PC-9 (cell line): Measurements from ENCODE around the gene EEF1A1. TPM values are rescaled to one million over a fixed set of nuclear protein-coding genes. Genes with fewer than 3 reads are reported as not detected.
"Not testable (repeated sequence)": the region's sequence is repeated elsewhere in the genome, so short reads cannot be mapped to it uniquely, and the experiment has no call there.

Source experiments
- BruUV-seq: library from RNA; stranded (reverse); fragments of 400-500 nt; replicated peaks from 2 replicates; lab custom pipeline; 2021; lab: Mats Ljungman, UMichigan
- CTCF ChIA-PET: fragments of 300-600 bp; sonication (Branson Sonifier 250); formaldehyde crosslinking; loops from one replicate; lab custom pipeline; 2022; ENCODE audit warnings: antibody characterized with exemption; lab: Charles Lee
- POLR2A ChIA-PET: fragments of 300-600 bp; sonication (Branson Sonifier 250); formaldehyde crosslinking; loops from one replicate; lab custom pipeline; 2022; ENCODE audit warnings: antibody characterized with exemption; ENCODE audit not compliant: unreplicated experiment; lab: Charles Lee
- DNase-seq, 2 experiments: peaks; one replicate each; pipeline versions ENCODE4 v3.0.0 to v3.0.0-alpha.2; 2015 to 2022; ENCODE audit warnings: mixed read lengths in 1 of 2
- H2AFZ ChIP-seq: fragments of 200-600 bp; sonication (generic); 2 replicates; pipeline ENCODE4 v1.8.1; 2017; ENCODE audit warnings: antibody characterized with exemption
- H3F3A ChIP-seq: fragments of 200-600 bp; sonication (generic); 2 replicates; pipeline ENCODE4 v1.8.1; 2017; ENCODE audit warnings: antibody characterized with exemption, mild to moderate bottlenecking, low read depth; ENCODE audit not compliant: insufficient read depth
- H3K27ac ChIP-seq: fragments of 200-600 bp; sonication (generic); 2 replicates; pipeline ENCODE4 v1.6.1; 2016; ENCODE audit warnings: mixed run types
- H3K27me3 ChIP-seq: fragments of 200-600 bp; sonication (generic); 2 replicates; pipeline ENCODE4 v1.6.1; 2016; ENCODE audit warnings: low read depth, mixed run types; ENCODE audit not compliant: insufficient read depth
- H3K36me3 ChIP-seq: fragments of 200-600 bp; sonication (generic); 2 replicates; pipeline ENCODE4 v1.6.1; 2016; ENCODE audit warnings: low read depth, mixed run types
- H3K4me1 ChIP-seq: fragments of 200-600 bp; sonication (generic); replicated peaks from 2 replicates; pipeline ENCODE4 v1.6.1; 2016; ENCODE audit warnings: mixed run types; ENCODE audit not compliant: insufficient read depth
- H3K4me2 ChIP-seq: fragments of 200-600 bp; sonication (generic); 2 replicates; pipeline ENCODE4 v1.6.1; 2017; ENCODE audit warnings: mixed run types
- H3K4me3 ChIP-seq: fragments of 200-600 bp; sonication (generic); 2 replicates; pipeline ENCODE4 v1.6.1; 2016; ENCODE audit warnings: mixed run types
- H3K79me2 ChIP-seq: fragments of 200-600 bp; sonication (generic); 2 replicates; pipeline ENCODE4 v1.6.1; 2017; ENCODE audit warnings: low read depth, mixed run types
- H3K9me2 ChIP-seq: fragments of 200-600 bp; sonication (generic); 2 replicates; pipeline ENCODE4 v1.8.1; 2017; ENCODE audit warnings: mild to moderate bottlenecking; ENCODE audit not compliant: insufficient read depth
- H3K9me3 ChIP-seq: fragments of 200-600 bp; sonication (generic); 2 replicates; pipeline ENCODE4 v1.8.1; 2016; ENCODE audit warnings: low read depth; ENCODE audit not compliant: insufficient read depth
- H4K20me1 ChIP-seq: fragments of 200-600 bp; sonication (generic); 2 replicates; pipeline ENCODE4 v1.8.1; 2017; ENCODE audit not compliant: insufficient read depth
- CTCF ChIP-seq: fragments of 200-600 bp; sonication (generic); conservative IDR thresholded peaks from 2 replicates; pipeline ENCODE4 v1.6.1; 2017; ENCODE audit warnings: mixed run types, antibody characterized with exemption, mild to moderate bottlenecking, moderate library complexity
- EZH2 ChIP-seq: fragments of 200-600 bp; sonication (generic); IDR thresholded peaks from 2 replicates; pipeline ENCODE4 v1.8.0; 2017; ENCODE audit warnings: antibody characterized with exemption, low read depth
- intact Hi-C: fragments of 100-400 bp; cut with micrococcal nuclease; formaldehyde crosslinking; loops from one replicate; pipeline ENCODE4 v1.10.0; 2022; ENCODE audit not compliant: unreplicated experiment
- total RNA-seq: library from RNA; stranded (reverse); gene quantifications from 2 replicates; pipeline ENCODE4 v1.2.3, GENCODE V29; 2021

The EEF1A1 gene
- total RNA-seq, 1 experiment from 2014 or later = 10,581 TPM

- Histone ChIP-seq H3K9me2 (no peaks in the 10 kb centered on the region), H3K4me1 (no peaks in the 10 kb centered on the region), H3K79me2 (no peaks in the 10 kb centered on the region), H3K4me3 (no peak overlapping the region), H4K20me1 (no peaks in the 10 kb centered on the region), H3K4me2 (no peak overlapping the region), H3K9me3 (no peaks in the 10 kb centered on the region), H3F3A (peaks cover 5% of the 10 kb centered on the region; the same call in 1 of the 2 replicates), H3K27me3 (no peaks in the 10 kb centered on the region), H2AFZ (no peak overlapping the region), H3K36me3 (no peaks in the 10 kb centered on the region), H3K27ac (no peak overlapping the region)
- no TSS peak for BruUV-seq
- intact Hi-C loops = no loop called here
- CTCF ChIA-PET = no interaction called here
- TF ChIP-seq CTCF (no peak), EZH2 (no peak)
- POLR2A ChIA-PET = interaction anchor here (0.6 kb wide), 1 partner anchor 1413 kb away, joined by 6 read pairs; no protein-coding TSS in a partner anchor
- no peak for DNase-seq
These were observed 38.0 kb upstream of the EEF1A1 start for GRCh38 chr6:73558624-73559398.

- intact Hi-C loops = no loop called here
These were observed 36.0 kb upstream of the EEF1A1 start for GRCh38 chr6:73556836-73557235.

GRCh38 chr6:73555380-73555949 is 34.6 kb upstream of the EEF1A1 start:
- H3K4me3 ChIP-seq, H2AFZ ChIP-seq, H3K9me3 ChIP-seq, H3K27ac ChIP-seq, H3K4me1 ChIP-seq, H3F3A ChIP-seq, BruUV-seq, H3K79me2 ChIP-seq, H3K9me2 ChIP-seq, POLR2A ChIA-PET, H3K4me2 ChIP-seq, H4K20me1 ChIP-seq, CTCF ChIA-PET, intact Hi-C loops, H3K27me3 ChIP-seq, DNase-seq, H3K36me3 ChIP-seq: not testable (repeated sequence)

More at GRCh38 chr6:73556836-73557235, 36.0 kb upstream of the EEF1A1 start:
- no peak overlapping the region for H3K4me2 ChIP-seq
- no TSS peak for BruUV-seq
- H3K27ac ChIP-seq = no peak overlapping the region
- TF ChIP-seq EZH2 (no peak), CTCF (no peak)
- no peak overlapping the region for H2AFZ ChIP-seq
- H4K20me1 ChIP-seq = no peaks in the 10 kb centered on the region
- no peaks in the 10 kb centered on the region for H3K9me2 ChIP-seq
- no peaks in the 10 kb centered on the region for H3K79me2 ChIP-seq
- H3K4me1 ChIP-seq = no peaks in the 10 kb centered on the region
- H3K9me3 ChIP-seq = no peaks in the 10 kb centered on the region
- H3K4me3 ChIP-seq = no peak overlapping the region
- ChIA-PET CTCF (no interaction called here), POLR2A (interaction anchor here (0.5 kb wide), 1 partner anchor 22 kb away, joined by 33 read pairs; no protein-coding TSS in a partner anchor)
- no peaks in the 10 kb centered on the region for H3F3A ChIP-seq
- H3K36me3 ChIP-seq = no peaks in the 10 kb centered on the region
- DNase-seq = no peak
- H3K27me3 ChIP-seq = no peaks in the 10 kb centered on the region

- POLR2A ChIA-PET, H3K9me2 ChIP-seq, H3K9me3 ChIP-seq, H4K20me1 ChIP-seq, H2AFZ ChIP-seq, H3K27ac ChIP-seq, H3K4me1 ChIP-seq, H3K4me3 ChIP-seq, H3F3A ChIP-seq, H3K36me3 ChIP-seq, H3K79me2 ChIP-seq, DNase-seq, H3K27me3 ChIP-seq, BruUV-seq, intact Hi-C loops, H3K4me2 ChIP-seq: not testable (repeated sequence)
- CTCF ChIA-PET = interaction anchor here (0.7 kb wide), 1 partner anchor 986 kb away, joined by 3 read pairs; no protein-coding TSS in a partner anchor
These were observed 30.3 kb upstream of the EEF1A1 start for GRCh38 chr6:73551115-73551514.
